Peyer's patch (tissue), 4 donors: ENCODE measurements around the gene RDH13.

Experiments
- CTCF ChIP-seq, 6 experiments: fragments of 450-650 bp in 4 of 6; fragments of 200-600 bp in 2 of 6; sonication (generic) in 1 of 6; IDR thresholded peaks; one replicate each; pipeline ENCODE4 v1.5.1; 2017 to 2019; ENCODE audit warnings: antibody characterized with exemption in 6 of 6, mild to moderate bottlenecking in 3 of 6, moderate library complexity in 1 of 6
- POLR2A ChIP-seq, 2 donors: fragments of 450-650 bp; IDR thresholded peaks; one replicate each; pipeline ENCODE4 v1.5.1; 2017; ENCODE audit warnings: antibody characterized with exemption in 2 of 2, mild to moderate bottlenecking in 2 of 2, moderate library complexity in 2 of 2

DNA sequence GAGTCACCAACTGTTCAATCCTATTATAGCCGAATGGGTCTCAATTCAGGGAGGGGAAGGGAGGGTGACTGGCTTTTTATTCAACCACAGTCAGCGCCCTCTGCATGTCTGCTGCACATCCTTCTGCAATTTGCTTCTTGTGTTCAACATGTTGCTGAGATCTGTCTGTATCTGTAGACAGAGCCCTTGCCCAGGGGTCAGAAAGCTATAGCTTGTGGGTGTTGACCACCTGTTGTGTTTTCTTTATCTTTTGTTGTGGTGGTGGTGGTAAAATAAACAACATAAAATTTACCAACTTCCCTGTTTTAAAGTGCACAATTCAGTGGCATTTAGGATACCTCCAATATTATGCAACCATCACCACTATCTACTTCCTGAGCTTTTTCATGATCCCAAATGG is 42.3 kb upstream of the RDH13 start:
- TF ChIP-seq POLR2A (IDR thresholded peaks at IDR 0.05) (no peak), CTCF (IDR thresholded peaks at IDR 0.05) (no peak)
